NCI-H748 (cell line): ENCODE data around the gene DPP10.
A peak's percentile ranks its signal among the peaks of the same experiment; 100 is the strongest.
"Not testable (repeated sequence)": the region's sequence is repeated elsewhere in the genome, so short reads cannot be mapped to it uniquely, and the experiment has no call there.

Source experiments
- DNase-seq: peaks from one replicate; lab custom pipeline; 2025; ENCODE audit not compliant: unreplicated experiment; lab: John Stamatoyannopoulos, UW

Gene DPP10

DNA sequence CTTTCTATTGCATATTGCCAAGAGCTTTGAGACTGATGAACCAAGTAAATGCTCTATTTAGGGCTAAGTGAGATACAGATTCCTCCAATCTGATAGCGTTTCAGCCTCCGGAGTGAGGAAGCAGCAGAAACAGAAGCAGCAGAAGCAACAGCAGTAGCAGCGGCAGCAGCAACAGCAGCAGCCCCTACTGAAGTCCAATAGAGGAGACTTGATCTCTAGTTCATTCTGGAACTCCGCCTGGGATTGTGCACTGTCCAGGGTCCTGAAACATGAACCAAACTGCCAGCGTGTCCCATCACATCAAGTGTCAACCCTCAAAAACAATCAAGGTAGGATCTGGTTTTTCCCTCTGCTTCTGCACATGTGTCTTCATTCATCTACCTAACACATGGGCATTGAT, at the start of gene DPP10:
Gene DPP10 (plus strand): TSS at position 132 of the 400 bp plus-strand sequence.
- DNase-seq: no peak

- DNase-seq: no peak
Observed at GRCh38 chr2:114400890-114401289, 41.6 kb upstream of the DPP10 start.

DNA sequence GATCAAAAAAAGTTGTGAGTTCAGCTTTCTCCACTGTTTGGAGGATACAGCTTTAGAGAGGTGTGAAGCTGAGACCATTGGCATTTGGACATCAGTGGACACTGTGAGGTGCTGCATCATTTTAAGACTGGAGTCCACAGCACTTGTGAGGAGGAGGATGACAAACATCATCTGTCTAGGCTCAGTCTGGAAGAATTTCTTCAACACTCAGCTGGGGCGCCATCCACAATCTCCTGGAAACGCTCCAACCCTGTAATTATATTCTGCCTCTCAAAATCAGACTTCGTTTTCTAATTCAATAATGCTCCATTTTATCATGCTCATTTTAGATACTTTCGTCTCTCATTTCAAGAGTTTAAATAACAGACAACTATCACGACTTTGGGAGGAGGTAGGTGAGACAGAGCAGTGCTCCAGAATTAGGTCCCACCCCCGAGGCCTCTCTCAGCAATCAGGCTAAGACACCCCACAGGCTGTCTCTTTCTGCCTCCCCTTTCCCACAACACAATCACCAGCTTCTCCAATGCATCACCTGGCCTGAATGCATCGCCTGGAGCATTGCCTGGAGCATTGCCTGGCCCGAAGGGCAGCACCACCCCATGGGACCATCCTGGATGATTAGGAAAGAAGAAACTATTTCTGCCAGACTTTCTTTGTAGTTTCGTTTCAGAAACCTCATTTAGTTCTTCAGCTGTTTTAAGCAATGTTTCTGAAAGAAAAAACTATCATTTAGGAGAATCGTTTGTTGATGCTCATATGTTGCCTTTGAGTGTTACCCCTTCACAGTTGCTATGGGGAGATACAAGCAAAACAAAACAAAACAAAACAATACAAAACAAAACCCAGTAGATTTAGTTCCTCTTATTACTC, 37.0 kb upstream of the DPP10 start:
- peak; percentile 19 for DNase-seq

- DNase-seq: no peak
Observed at GRCh38 chr2:114406347-114406746, 36.1 kb upstream of the DPP10 start.

- not testable (repeated sequence) for DNase-seq
Observed at GRCh38 chr2:114407353-114407752, 35.1 kb upstream of the DPP10 start.

DNA sequence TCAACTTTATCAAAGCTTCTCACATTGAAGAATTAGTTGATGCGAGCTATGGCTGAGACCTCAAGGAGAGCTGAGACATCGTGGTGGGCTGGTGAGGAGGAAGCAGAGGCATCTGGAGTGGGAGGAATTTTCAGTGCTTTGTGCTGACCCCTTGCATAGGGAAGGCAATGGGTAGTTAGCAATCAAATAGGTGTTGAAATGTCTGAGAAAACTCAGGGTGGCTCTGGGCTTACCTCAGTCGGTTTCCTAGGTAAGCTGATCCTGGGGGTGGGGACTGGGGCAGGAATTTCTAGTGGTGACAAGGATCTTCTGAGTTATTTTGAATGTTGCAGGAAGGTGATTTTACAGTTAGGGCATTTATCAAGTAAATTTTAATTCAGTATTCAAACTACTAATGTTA, 20.7 kb upstream of the DPP10 start:
- no peak for DNase-seq

- DNase-seq: no peak
Observed at GRCh38 chr2:114424699-114425098, 17.7 kb upstream of the DPP10 start.

DNA sequence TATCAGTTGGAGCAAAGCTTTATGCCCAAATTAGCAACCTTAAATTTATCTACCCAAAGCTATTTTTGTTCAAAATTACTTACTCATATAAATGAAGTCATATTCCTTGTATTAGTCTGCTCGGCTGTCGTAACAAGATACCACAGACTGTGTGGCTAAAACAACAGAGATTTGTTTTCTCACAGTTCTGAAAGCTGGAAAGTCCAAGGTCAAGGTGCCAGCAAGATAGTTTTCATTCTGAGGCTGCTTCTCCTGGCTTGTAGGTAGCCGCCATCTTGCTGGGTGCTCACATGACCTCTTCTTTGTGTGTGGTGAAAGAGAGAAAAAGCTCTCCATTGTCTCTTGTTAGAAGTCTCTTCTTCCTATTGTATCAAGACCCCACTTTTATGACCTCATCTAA, 15.7 kb upstream of the DPP10 start:
- DNase-seq: no peak

DNA sequence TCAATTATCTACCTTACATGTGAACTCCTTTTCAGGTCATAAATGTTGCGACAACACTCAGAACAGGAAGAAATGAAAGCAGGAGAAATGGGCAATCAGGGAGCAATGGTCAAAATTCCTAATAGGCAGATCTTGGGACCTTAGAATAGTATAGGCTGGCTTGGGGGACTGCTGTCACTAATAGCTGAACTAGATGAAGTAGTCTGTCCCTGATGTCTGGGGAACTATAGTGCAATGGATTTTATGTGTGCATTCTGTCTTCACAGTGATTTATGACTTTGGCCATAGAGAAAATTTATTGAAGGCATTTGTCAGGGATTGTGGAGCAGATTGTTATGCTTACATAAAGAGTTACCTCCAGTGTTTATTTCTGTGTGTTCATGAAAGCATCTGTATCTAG, 6.1 kb upstream of the DPP10 start:
- no peak for DNase-seq

GRCh38 chr2:114446571-114446970, 4.1 kb downstream of the DPP10 start:
- no peak for DNase-seq

DNA sequence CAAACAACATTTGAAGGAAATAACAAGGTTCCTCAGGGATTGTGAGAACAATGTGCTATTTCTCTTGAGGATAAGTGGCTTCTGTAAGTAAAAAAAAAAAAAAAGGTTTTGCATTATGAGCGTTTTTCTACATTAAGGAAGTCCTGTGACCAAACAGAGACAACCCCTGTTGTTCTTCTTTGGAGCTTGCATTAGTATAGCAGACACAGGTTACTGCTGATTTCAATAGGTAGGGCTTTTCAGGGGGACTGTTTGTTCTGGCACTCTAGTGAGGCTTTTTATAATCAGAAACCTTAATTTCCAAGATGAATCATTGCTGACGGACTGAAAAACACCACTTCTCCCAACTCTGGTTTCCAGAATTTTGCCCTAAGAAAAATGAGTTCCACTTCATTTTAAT, 8.2 kb downstream of the DPP10 start:
- no peak for DNase-seq

GRCh38 chr2:114456566-114456965, 14.1 kb downstream of the DPP10 start:
- no peak for DNase-seq

- no peak for DNase-seq
Observed at GRCh38 chr2:114457956-114458355, 15.5 kb downstream of the DPP10 start.

GRCh38 chr2:114461116-114461515, 18.7 kb downstream of the DPP10 start:
- DNase-seq: no peak

GRCh38 chr2:114464961-114465706, 22.7 kb downstream of the DPP10 start:
- DNase-seq: no peak

- no peak for DNase-seq
Observed at GRCh38 chr2:114468343-114468742, 25.9 kb downstream of the DPP10 start.

DNA sequence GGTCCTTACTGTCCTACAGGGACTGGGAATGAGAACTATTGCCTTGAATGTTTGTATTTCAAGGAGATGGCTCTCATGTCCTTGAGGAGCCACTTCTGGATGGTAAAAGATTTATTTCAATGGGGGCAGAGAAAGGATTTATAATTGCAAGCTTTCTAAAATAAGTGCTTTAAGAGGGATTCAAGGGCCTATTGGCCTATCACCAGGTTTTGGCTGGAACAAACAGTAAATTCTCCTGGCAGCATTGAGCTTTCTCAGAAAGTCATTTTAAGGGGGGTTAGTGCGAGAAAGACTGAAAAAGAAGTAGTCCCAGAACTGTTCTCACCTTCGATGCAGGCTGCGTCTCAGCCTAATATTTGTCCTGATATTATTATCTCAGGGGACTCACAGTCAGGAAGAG, 29.8 kb downstream of the DPP10 start:
- DNase-seq: no peak

- DNase-seq: no peak
Observed at GRCh38 chr2:114472726-114473125, 30.3 kb downstream of the DPP10 start.

- no peak for DNase-seq
Observed at GRCh38 chr2:114488841-114489530, 46.5 kb downstream of the DPP10 start.

DNA sequence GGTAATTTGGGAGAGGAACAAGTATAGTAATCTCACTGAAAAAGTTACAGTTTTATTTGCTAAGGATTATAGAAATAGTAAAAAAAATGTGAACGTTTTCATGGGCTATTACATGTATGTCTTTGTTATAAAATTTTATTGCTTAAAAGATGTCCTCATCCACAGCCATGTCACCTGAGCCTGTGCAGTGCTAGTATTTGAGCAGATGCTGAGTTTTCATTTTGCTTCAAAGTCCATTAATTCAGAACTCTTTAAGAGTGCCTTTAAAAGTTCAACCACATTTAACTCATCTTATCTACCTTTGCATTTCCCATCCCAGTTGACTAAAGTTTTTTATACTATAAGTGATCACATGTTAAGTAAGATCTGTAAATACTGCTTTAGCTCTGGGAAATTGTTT, 52.6 kb downstream of the DPP10 start:
- DNase-seq: no peak

DNA sequence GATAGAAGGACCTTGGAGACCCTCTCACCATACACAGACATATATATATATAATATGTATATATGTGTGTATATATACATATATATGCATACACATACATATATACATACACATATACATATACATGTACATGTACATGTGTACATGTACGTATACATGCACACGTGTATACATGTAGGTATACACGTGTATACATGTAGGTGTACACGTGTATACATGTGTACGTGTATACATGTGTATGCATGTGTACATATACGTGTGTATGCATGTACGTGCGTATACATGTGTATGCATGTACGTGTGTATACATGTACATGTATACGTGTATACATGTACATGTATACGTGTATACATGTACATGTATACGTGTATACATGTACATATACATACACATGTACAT, 54.5 kb downstream of the DPP10 start:
- DNase-seq: no peak

GRCh38 chr2:114499101-114499500, 56.7 kb downstream of the DPP10 start:
- no peak for DNase-seq
